K562 (cell line): ENCODE data around the gene TBX6. TPM values are rescaled to one million over a fixed set of nuclear protein-coding genes. Genes with fewer than 3 reads are reported as not detected.
A peak's percentile ranks its signal among the peaks of the same experiment; 100 is the strongest.

Source experiments
- C11orf30 ChIP-seq: fragments of 450-650 bp; IDR thresholded peaks from 2 replicates; pipeline ENCODE4 v1.6.1; 2016; ENCODE audit warnings: low read depth, mild to moderate bottlenecking
- ERF ChIP-seq: fragments of 450-650 bp; formaldehyde crosslinking; IDR thresholded peaks from 2 replicates; pipeline ENCODE4 v1.4.0; 2020; ENCODE audit warnings: mild to moderate bottlenecking, mixed read lengths
- ETV5 ChIP-seq: sonication (generic); formaldehyde crosslinking; IDR thresholded peaks from 2 replicates; pipeline ENCODE4 v1.4.0; 2020; ENCODE audit warnings: low read depth, mild to moderate bottlenecking, missing genetic modification reagents
- FIP1L1 ChIP-seq: fragments of 200-400 bp; formaldehyde crosslinking; IDR thresholded peaks from 2 replicates; pipeline ENCODE4 v1.6.1; 2018; ENCODE audit warnings: mild to moderate bottlenecking, low read depth, low read length; ENCODE audit not compliant: poor library complexity, severe bottlenecking
- HDAC6 ChIP-seq: IDR thresholded peaks from 2 replicates; pipeline ENCODE4 v1.6.1; 2012; ENCODE audit warnings: low read depth, mild to moderate bottlenecking, control low read depth, inconsistent platforms, low read length, moderate library complexity
- IFI16 ChIP-seq: fragments of 250-450 bp; sonication (Bioruptor Pico); IDR thresholded peaks from 2 replicates; pipeline ENCODE4 v2.1.2; 2022; ENCODE audit warnings: mild to moderate bottlenecking, inconsistent platforms
- KLF6 ChIP-seq: fragments of 250-450 bp; sonication (Bioruptor Pico); IDR thresholded peaks from 2 replicates; pipeline ENCODE4 v1.4.0; 2020; ENCODE audit warnings: mild to moderate bottlenecking, moderate library complexity, borderline replicate concordance
- LEF1 ChIP-seq: fragments of 450-650 bp; IDR thresholded peaks from 2 replicates; pipeline ENCODE4 v1.6.1; 2016; ENCODE audit warnings: mild to moderate bottlenecking
- MEF2A ChIP-seq: IDR thresholded peaks from 2 replicates; pipeline ENCODE4 v1.6.1; 2011; ENCODE audit warnings: low read depth, mild to moderate bottlenecking, low read length, moderate library complexity; ENCODE audit not compliant: control insufficient read depth
- MEF2D ChIP-seq: conservative IDR thresholded peaks from 2 replicates; pipeline ENCODE4 v1.6.1; 2016; ENCODE audit warnings: low read depth, missing genetic modification characterization, missing compliant biosample characterization
- MIER1 ChIP-seq: fragments of 450-650 bp; IDR thresholded peaks from 2 replicates; pipeline ENCODE4 v1.6.1; 2016; ENCODE audit warnings: antibody characterized with exemption, mild to moderate bottlenecking, low read depth
- PTTG1 ChIP-seq: fragments of 450-650 bp; IDR thresholded peaks from 2 replicates; pipeline ENCODE4 v1.6.1; 2016; ENCODE audit warnings: low read depth, mild to moderate bottlenecking, missing genetic modification characterization, missing compliant biosample characterization
- PYGO2 ChIP-seq: fragments of 450-650 bp; IDR thresholded peaks from 2 replicates; pipeline ENCODE4 v1.6.1; 2016; ENCODE audit warnings: mild to moderate bottlenecking, missing genetic modification characterization, moderate library complexity, missing compliant biosample characterization
- RBM39 ChIP-seq: fragments of 200-400 bp; formaldehyde crosslinking; optimal IDR thresholded peaks from 2 replicates; pipeline ENCODE3; 2018; ENCODE audit warnings: low read depth, low read length
- RNF2 ChIP-seq: sonication (generic); IDR thresholded peaks from 2 replicates; pipeline ENCODE4 v1.6.1; 2016
- YY1 ChIP-seq, 3 experiments: IDR thresholded peaks; 2 replicates each; pipeline ENCODE4 v1.6.1; 2011; ENCODE audit warnings: low read length in 2 of 3, mild to moderate bottlenecking in 2 of 3, moderate library complexity in 2 of 3, borderline replicate concordance in 1 of 3, control low read depth in 1 of 3, low read depth in 1 of 3; ENCODE audit not compliant: insufficient read depth in 3 of 3, insufficient replicate concordance in 2 of 3, control insufficient read depth in 1 of 3, insufficient read length in 1 of 3; ENCODE audit errors: extremely low read depth in 1 of 3
- ZFPM2 ChIP-seq: fragments of 250-450 bp; sonication (Bioruptor Pico); IDR thresholded peaks from 2 replicates; pipeline ENCODE4 v1.5.1; 2022; ENCODE audit warnings: mild to moderate bottlenecking
- ZNF274 ChIP-seq: IDR thresholded peaks from 2 replicates; pipeline ENCODE4 v1.6.1; 2011; ENCODE audit warnings: low read depth, mild to moderate bottlenecking, low read length, moderate library complexity, borderline replicate concordance
- ZNF766 ChIP-seq: fragments of 200-800 bp; sonication (Bioruptor generic); conservative IDR thresholded peaks from 2 replicates; pipeline ENCODE4 v1.6.1; 2016; ENCODE audit warnings: missing genetic modification characterization, missing compliant biosample characterization
- polyA plus RNA-seq, 8 experiments: library from polyadenylated mRNA; depleted of rRNA in 4 of 8; stranded (reverse) in 5 of 8; unstranded in 3 of 8; fragments of >200 nt; fragmentation: Nextera tagmentation in 2 of 8; fragmentation: Illumina TruSeq in 1 of 8; extraction: Ambion mirVana in 2 of 8; extraction: Trizol in 1 of 8; gene quantifications; 2 replicates each; pipeline versions ENCODE4 v1.2.1 to v1.2.3, GENCODE V29; 2011 to 2014; ENCODE audit warnings: inconsistent platforms in 1 of 8, missing spikeins in 1 of 8
- total RNA-seq, 7 experiments: library from RNA; depleted of rRNA in 6 of 7; stranded (reverse); fragments of >200 nt in 6 of 7; fragmentation: Illumina TruSeq in 2 of 7; extraction: Trizol in 2 of 7; gene quantifications; 2 replicates each; pipeline versions ENCODE4 v1.2.1 to v1.2.3, GENCODE V29; 2011 to 2021; ENCODE audit warnings: low replicate concordance in 1 of 7
- TF ChIP-seq, protein P1 (sequence below): fragments of 450-650 bp; IDR thresholded peaks from 2 replicates; pipeline ENCODE4 v1.6.1; 2016; ENCODE audit warnings: missing biosample characterization, missing genetic modification characterization
- TF ChIP-seq, protein P2 (sequence below): fragments of 450-650 bp; IDR thresholded peaks from 2 replicates; pipeline ENCODE4 v1.6.1; 2014; ENCODE audit warnings: low read depth, mild to moderate bottlenecking, moderate library complexity, borderline replicate concordance
- TF ChIP-seq, protein P3 (sequence below): fragments of 250-450 bp; sonication (Bioruptor Pico); IDR thresholded peaks from 2 replicates; pipeline ENCODE4 v1.8.0; 2021; ENCODE audit warnings: mild to moderate bottlenecking, moderate library complexity
- TF ChIP-seq, protein P4 (sequence below), 2 experiments: fragments of 450-650 bp; IDR thresholded peaks; 2 replicates each; pipeline ENCODE4 v1.6.1; 2016

TBX6 gene
- total and polyA plus RNA-seq, 9 of the 15 experiments (the other 6 are each of a cell fraction or from before 2014, with no cell fraction given): 0.07 to 0.58 (median 0.11) TPM; not detected in 2

DNA sequence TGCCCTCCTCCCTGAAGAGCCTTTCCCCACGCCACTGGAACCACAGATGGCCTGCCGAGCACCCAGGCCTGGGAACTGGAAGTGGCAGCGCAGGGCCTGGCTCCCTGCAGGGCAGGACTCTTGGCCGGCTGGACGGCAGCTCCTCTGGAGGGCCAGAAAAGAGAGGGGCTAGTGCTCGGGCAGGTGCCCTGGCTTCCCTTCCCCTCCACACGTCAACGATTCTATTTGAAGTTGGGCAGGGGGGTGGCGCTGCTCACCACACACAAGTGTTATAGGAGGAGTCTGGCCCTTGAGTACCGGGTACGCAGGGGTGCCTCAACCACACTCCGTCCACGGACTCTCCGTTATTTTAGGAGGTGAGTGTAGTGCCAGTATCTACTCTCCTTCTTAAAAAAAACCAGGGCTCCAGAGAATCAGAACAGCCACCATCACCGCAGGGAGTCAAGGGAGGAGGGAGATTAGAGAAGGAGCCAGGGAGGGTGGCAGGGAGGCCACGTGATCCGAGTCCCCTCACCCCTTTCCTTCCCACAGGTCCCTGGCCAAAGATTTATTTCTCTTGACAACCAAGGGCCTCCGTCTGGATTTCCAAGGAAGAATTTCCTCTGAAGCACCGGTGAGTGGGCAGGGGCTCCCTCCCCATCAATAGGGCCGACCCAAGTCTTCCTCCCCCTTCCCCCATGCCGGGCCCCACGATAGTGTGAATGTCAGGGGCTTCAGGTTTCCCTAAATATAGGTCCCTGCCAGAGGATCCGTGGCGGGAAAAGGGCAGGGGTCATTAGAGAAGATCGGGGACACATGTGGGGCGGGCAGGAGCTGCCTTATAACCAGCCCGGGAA, 27.6 kb downstream of the TBX6 start (continued):
- TF ChIP-seq LEF1 (no peak), PYGO2 (no peak), MEF2D (tag) (no peak), C11orf30 (no peak), FIP1L1 (no peak), RNF2 (no peak), MIER1 (no peak), ETV5 (no peak; the same call in 1 of the 2 replicates), KLF6 (no peak), ZFPM2 (CRISPR knock-in tag) (no peak), PTTG1 (tag) (no peak), IFI16 (no peak), HDAC6 (no peak), ERF (CRISPR knock-in tag) (no peak), MEF2A (no peak), RBM39 (no peak), ZNF766 (CRISPR knock-in tag) (no peak), YY1 (IDR thresholded peaks at IDR 0.05; ENCODE audit: borderline replicate concordance in 1 of 3, control insufficient read depth in 1 of 3, extremely low read depth in 1 of 3, insufficient read depth in 3 of 3, insufficient read length in 1 of 3, insufficient replicate concordance in 2 of 3, low read depth in 1 of 3, low read length in 2 of 3) (peak in 1 of 3 experiments; percentile 34), ZNF274 (no peak)
- TF ChIP-seq, protein P1, sequence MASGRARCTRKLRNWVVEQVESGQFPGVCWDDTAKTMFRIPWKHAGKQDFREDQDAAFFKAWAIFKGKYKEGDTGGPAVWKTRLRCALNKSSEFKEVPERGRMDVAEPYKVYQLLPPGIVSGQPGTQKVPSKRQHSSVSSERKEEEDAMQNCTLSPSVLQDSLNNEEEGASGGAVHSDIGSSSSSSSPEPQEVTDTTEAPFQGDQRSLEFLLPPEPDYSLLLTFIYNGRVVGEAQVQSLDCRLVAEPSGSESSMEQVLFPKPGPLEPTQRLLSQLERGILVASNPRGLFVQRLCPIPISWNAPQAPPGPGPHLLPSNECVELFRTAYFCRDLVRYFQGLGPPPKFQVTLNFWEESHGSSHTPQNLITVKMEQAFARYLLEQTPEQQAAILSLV (tag): no peak
- TF ChIP-seq, protein P2, sequence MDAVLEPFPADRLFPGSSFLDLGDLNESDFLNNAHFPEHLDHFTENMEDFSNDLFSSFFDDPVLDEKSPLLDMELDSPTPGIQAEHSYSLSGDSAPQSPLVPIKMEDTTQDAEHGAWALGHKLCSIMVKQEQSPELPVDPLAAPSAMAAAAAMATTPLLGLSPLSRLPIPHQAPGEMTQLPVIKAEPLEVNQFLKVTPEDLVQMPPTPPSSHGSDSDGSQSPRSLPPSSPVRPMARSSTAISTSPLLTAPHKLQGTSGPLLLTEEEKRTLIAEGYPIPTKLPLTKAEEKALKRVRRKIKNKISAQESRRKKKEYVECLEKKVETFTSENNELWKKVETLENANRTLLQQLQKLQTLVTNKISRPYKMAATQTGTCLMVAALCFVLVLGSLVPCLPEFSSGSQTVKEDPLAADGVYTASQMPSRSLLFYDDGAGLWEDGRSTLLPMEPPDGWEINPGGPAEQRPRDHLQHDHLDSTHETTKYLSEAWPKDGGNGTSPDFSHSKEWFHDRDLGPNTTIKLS: no peak
- TF ChIP-seq, protein P3, sequence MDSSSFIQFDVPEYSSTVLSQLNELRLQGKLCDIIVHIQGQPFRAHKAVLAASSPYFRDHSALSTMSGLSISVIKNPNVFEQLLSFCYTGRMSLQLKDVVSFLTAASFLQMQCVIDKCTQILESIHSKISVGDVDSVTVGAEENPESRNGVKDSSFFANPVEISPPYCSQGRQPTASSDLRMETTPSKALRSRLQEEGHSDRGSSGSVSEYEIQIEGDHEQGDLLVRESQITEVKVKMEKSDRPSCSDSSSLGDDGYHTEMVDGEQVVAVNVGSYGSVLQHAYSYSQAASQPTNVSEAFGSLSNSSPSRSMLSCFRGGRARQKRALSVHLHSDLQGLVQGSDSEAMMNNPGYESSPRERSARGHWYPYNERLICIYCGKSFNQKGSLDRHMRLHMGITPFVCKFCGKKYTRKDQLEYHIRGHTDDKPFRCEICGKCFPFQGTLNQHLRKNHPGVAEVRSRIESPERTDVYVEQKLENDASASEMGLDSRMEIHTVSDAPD: no peak
- TF ChIP-seq, protein P4, sequence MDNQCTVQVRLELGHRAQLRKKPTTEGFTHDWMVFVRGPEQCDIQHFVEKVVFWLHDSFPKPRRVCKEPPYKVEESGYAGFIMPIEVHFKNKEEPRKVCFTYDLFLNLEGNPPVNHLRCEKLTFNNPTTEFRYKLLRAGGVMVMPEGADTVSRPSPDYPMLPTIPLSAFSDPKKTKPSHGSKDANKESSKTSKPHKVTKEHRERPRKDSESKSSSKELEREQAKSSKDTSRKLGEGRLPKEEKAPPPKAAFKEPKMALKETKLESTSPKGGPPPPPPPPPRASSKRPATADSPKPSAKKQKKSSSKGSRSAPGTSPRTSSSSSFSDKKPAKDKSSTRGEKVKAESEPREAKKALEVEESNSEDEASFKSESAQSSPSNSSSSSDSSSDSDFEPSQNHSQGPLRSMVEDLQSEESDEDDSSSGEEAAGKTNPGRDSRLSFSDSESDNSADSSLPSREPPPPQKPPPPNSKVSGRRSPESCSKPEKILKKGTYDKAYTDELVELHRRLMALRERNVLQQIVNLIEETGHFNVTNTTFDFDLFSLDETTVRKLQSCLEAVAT (IDR thresholded peaks at IDR 0.05): no peak
